ENCODE data around the gene MAP3K13.

MAP3K13 gene

DNA sequence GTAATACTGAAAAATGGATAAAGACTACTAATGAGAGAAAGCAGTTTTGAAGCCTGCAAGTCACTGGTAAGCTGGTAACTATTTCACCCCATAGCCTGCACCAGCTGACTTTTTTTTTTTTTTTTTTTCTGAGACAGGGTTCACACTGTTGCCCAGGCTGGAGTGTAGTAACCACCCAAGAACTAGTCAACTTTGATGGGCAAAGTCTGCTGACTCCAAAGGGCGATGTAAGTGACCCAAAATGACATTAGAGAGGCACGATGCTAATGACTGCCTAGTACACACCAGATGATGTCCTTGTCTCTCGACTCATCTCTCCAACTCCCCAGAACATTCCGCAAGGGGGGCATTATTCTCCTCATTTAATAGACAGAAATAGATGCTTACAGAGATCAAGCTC lies 148.8 kb downstream of the MAP3K13 start:
- no peak overlapping the region for H3K4me3 ChIP-seq (ENCODE audit: low read depth, low read length)
- DNase-seq (ENCODE audit: low read depth, low spot score) = no peak
- in situ Hi-C loops (cut with HindIII; ENCODE audit: low sequenced_read_pairs) = no loop called here
- TF ChIP-seq, protein P1, sequence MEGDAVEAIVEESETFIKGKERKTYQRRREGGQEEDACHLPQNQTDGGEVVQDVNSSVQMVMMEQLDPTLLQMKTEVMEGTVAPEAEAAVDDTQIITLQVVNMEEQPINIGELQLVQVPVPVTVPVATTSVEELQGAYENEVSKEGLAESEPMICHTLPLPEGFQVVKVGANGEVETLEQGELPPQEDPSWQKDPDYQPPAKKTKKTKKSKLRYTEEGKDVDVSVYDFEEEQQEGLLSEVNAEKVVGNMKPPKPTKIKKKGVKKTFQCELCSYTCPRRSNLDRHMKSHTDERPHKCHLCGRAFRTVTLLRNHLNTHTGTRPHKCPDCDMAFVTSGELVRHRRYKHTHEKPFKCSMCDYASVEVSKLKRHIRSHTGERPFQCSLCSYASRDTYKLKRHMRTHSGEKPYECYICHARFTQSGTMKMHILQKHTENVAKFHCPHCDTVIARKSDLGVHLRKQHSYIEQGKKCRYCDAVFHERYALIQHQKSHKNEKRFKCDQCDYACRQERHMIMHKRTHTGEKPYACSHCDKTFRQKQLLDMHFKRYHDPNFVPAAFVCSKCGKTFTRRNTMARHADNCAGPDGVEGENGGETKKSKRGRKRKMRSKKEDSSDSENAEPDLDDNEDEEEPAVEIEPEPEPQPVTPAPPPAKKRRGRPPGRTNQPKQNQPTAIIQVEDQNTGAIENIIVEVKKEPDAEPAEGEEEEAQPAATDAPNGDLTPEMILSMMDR (IDR thresholded peaks at IDR 0.05; ENCODE audit: low read depth, low read length) = no peak

DNA sequence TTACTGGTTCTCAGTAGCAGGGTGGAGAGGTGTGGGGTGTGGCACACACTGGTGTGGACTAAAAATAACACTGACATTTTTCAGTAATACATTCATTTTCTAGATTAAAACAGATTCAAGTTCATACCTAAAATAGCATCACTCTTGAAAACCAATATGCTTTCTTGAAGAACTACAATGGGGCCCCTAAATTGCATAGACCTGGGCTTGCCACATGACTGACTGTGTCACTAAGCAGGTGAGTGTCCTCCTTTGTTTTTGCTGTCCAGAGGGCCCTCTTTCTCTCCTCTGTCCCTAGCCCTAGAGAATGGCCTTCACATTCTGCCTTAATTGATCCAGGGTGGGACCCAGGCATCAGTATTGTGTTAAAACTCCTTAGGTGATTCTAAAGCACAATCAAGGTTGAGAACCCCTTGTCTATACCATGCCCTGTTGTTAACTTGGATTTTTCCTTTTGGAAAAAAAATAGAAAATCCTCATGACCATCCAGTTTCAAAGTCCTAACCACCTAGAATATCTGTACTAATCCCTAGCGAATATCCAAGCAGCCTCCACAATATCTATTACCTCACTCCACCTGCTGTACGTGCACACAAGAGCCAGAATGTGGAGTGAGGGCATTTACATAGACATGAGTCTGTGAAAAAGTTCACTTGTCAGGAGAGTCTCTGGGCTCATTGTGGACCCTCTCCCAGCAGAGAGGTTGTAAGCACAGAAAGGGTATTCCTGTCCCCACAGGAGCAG lies 154.6 kb downstream of the MAP3K13 start:
- DNase-seq (ENCODE audit: low read depth, low spot score) = no peak
- no peak overlapping the region for H3K4me3 ChIP-seq (ENCODE audit: low read depth, low read length)
- in situ Hi-C loops (cut with HindIII; ENCODE audit: low sequenced_read_pairs) = no loop called here
- TF ChIP-seq, protein P1 (IDR thresholded peaks at IDR 0.05; ENCODE audit: low read depth, low read length) = no peak

DNA sequence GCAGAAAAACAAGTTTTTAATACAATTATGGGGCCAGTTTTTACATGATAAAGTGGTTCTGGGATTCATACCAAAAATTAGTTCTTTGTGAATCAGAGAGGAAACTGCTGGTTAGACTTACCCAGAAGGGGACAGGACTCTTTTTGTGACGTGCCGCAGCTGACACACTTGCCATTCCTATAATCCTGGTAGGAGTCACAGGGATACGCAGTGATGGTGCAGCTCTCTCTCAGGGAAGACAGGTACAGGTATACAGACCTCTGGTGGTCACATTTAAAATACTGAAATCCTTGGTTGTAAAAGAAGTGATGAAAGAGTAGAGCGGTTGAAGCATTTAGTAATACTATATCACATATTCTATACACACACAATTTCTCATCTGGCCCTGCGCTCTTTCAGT lies 156.1 kb downstream of the MAP3K13 start:
- H3K4me3 ChIP-seq (ENCODE audit: low read depth, low read length) = no peak overlapping the region
- in situ Hi-C loops (cut with HindIII; ENCODE audit: low sequenced_read_pairs) = no loop called here
- no peak for DNase-seq (ENCODE audit: low read depth, low spot score)
- TF ChIP-seq, protein P1 (IDR thresholded peaks at IDR 0.05; ENCODE audit: low read depth, low read length) = no peak

DNA sequence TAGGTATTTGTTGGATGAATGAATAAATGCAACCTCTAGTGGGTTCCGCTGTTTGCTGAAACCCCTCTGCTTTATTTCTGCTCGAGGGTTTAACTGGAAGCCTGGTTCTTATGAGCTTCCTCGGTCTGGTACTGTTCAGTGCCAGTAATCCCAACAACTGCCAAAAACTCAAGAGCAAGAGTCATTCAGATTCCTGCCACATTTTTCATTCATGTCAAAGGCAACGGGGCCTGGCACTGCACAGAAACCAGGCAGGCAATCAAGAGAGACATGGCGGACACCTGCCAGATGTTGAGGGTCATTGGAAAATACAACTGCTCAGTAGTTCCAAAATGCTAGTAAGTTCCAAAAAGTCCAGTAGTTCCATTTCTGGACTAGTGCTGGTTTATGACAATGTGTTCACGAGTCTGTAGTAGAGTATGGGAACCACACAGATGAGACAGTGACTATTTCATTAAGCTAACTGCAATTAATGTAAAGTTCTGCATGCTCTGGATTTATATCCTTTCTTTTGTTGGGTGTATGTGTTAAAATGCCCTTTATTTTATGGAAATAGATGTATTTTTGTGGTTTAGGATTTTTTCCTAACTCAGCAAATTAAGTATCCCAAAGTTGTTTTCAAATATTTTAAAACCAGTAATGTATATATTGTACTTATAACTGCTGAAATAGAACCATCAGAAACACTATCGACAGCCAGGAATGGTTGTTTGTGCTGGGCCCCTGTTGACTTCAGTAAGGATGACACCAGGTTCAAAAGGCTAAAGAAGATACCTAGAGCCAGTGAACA lies 158.6 kb downstream of the MAP3K13 start:
- H3K4me3 ChIP-seq (ENCODE audit: low read depth, low read length) = no peak overlapping the region
- in situ Hi-C loops (cut with HindIII; ENCODE audit: low sequenced_read_pairs) = no loop called here
- TF ChIP-seq, protein P1 (IDR thresholded peaks at IDR 0.05; ENCODE audit: low read depth, low read length) = no peak
- no peak for DNase-seq (ENCODE audit: low read depth, low spot score)

DNA sequence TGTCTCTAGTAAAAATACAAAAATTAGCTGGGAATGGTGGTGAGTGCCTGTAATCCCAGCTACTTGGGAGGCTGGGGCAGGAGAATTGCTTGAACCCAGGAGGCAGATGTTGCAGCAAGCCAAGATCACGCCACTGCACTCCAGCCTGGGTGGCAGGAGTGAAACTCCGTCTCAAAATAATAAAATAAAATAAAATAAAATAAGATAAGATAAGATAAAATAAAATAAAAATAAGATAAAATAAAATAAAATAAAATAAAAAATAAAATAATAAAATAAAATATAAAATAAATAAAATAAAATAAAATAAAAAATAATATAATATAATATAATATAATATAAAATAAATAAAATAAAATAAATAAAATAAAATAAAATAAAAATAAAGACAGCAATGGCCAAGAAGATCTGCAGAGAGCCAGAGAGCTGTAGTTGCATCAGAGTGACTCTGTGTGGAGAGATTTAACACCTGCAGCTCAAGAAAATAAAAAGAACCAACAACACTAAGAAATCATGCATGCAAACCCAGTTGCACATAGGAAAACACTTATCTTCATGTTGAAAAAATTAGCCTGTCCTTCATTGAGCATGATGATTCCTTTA lies 163.5 kb downstream of the MAP3K13 start:
- no peak for DNase-seq (ENCODE audit: low read depth, low spot score)
- in situ Hi-C loops (cut with HindIII; ENCODE audit: low sequenced_read_pairs) = no loop called here
- H3K4me3 ChIP-seq (ENCODE audit: low read depth, low read length) = no peak overlapping the region
- TF ChIP-seq, protein P1 (IDR thresholded peaks at IDR 0.05; ENCODE audit: low read depth, low read length) = no peak

DNA sequence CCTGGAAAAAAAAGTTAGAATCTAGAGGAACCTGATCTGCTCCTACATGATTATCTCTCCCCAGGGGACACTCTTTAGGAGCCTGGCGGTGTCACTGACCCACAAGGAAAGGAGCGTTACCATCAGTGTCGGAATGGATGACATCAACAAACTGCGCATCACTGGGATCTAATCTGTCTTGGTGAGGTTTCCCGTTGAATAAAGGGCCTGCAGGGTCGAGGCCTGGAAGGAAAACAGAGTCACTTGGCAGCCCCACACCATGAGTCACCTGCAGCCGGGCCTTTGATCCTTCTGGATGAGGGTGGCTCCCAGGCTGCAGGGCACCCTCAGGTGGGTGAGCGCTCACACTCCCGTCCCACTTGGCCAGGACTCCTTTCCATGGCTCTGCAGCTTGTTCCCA lies 164.4 kb downstream of the MAP3K13 start:
- in situ Hi-C loops (cut with HindIII; ENCODE audit: low sequenced_read_pairs) = no loop called here
- DNase-seq (ENCODE audit: low read depth, low spot score) = no peak
- TF ChIP-seq, protein P1 (IDR thresholded peaks at IDR 0.05; ENCODE audit: low read depth, low read length) = no peak
- no peak overlapping the region for H3K4me3 ChIP-seq (ENCODE audit: low read depth, low read length)

All from astrocyte of the spinal cord (primary cell).